ENCODE results near the gene PMF1.

PMF1 gene

DNA sequence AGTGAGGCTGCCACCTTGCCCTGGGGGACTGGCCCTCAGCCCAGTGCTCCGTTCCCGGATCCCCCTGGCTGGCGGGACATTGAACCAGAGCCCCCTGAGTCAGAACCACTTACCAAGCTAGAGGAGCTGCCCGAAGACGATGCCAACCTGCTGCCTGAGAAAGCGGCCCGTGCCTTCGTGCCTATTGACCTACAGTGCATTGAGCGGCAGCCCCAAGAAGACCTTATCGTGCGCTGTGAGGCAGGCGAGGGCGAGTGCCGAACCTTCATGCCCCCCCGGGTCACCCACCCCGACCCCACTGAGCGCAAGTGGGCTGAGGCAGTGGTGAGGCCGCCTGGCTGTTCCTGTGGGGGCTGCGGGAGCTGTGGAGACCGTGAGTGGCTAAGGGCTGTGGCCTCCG lies 72.6 kb downstream of the PMF1 start:
- DNase-seq (ENCODE audit: extremely low read depth, insufficient read length), result no peak
- Histone ChIP-seq H3K27me3 (replicated peaks; ENCODE audit: control insufficient read depth, insufficient read depth, low read length) (no peaks in the 10 kb centered on the region), H3K36me3 (ENCODE audit: control insufficient read depth, insufficient read depth, low read length) (peaks cover 9% of the 10 kb centered on the region), H3K4me3 (replicated peaks; ENCODE audit: low read depth, low read length) (no peak overlapping the region)
- TF ChIP-seq CTCF (IDR thresholded peaks at IDR 0.05; ENCODE audit: insufficient read depth, low read length, poor library complexity, severe bottlenecking), result no peak

DNA sequence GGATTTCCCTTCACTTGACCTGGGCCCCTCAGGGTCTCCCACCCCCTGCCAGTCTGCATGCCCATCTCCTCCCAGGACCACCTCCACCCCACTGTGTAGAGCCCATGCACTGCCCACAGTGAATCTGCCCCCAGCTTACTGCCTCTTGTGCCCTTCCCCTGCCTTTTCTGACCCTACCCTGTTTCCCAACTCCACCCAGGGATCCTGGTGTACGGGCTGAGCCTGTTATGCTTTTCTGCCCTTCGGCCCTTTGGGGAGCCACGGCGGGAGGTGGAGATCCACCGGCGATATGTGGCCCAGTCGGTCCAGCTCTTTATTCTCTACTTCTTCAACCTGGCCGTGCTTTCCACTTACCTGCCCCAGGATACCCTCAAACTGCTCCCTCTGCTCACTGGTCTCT lies 73.3 kb downstream of the PMF1 start:
- H3K27me3 ChIP-seq (replicated peaks; ENCODE audit: control insufficient read depth, insufficient read depth, low read length), result no peaks in the 10 kb centered on the region
- no peak overlapping the region for H3K4me3 ChIP-seq (replicated peaks; ENCODE audit: low read depth, low read length)
- H3K36me3 ChIP-seq (ENCODE audit: control insufficient read depth, insufficient read depth, low read length), result peaks cover 9% of the 10 kb centered on the region
- DNase-seq (ENCODE audit: extremely low read depth, insufficient read length), result no peak
- no peak for TF ChIP-seq CTCF (IDR thresholded peaks at IDR 0.05; ENCODE audit: insufficient read depth, low read length, poor library complexity, severe bottlenecking)

Data from GM06990 (cell line).